ENCODE data around the gene PTMA.

Gene PTMA

GRCh38 chr2:231662028-231662810, 46.1 kb upstream of the PTMA start:
- Histone ChIP-seq H3K4me1 (ENCODE audit: control insufficient read depth, low read length) (peaks cover 71% of the 10 kb centered on the region), H3K36me3 (ENCODE audit: control insufficient read depth, low read length) (peaks cover 6% of the 10 kb centered on the region; the same call in 1 of the 2 replicates), H3F3A (ENCODE audit: control insufficient read depth, insufficient read depth) (peaks cover 32% of the 10 kb centered on the region), H4K20me1 (ENCODE audit: control insufficient read depth, insufficient read depth, low read depth, low read length) (no peaks in the 10 kb centered on the region), H3K4me2 (ENCODE audit: low read length) (peak overlapping the region; percentile 96), H3K27me3 (ENCODE audit: control insufficient read depth, low read length) (no peaks in the 10 kb centered on the region), H3K9me3 (ENCODE audit: control insufficient read depth, insufficient read depth, low read length) (no peaks in the 10 kb centered on the region), H3K27ac (ENCODE audit: low read depth, low read length) (peak overlapping the region; percentile 99), H3K9me2 (replicated peaks; ENCODE audit: control insufficient read depth, low read length) (no peaks in the 10 kb centered on the region), H3K4me3 (ENCODE audit: low read length) (peak overlapping the region; percentile 81), H3K79me2 (ENCODE audit: control insufficient read depth, low read length) (peaks cover 5% of the 10 kb centered on the region)
- TF ChIP-seq EZH2phosphoT487 (IDR thresholded peaks at IDR 0.05; ENCODE audit: borderline replicate concordance, low read length) = no peak
- TF ChIP-seq, protein P1, sequence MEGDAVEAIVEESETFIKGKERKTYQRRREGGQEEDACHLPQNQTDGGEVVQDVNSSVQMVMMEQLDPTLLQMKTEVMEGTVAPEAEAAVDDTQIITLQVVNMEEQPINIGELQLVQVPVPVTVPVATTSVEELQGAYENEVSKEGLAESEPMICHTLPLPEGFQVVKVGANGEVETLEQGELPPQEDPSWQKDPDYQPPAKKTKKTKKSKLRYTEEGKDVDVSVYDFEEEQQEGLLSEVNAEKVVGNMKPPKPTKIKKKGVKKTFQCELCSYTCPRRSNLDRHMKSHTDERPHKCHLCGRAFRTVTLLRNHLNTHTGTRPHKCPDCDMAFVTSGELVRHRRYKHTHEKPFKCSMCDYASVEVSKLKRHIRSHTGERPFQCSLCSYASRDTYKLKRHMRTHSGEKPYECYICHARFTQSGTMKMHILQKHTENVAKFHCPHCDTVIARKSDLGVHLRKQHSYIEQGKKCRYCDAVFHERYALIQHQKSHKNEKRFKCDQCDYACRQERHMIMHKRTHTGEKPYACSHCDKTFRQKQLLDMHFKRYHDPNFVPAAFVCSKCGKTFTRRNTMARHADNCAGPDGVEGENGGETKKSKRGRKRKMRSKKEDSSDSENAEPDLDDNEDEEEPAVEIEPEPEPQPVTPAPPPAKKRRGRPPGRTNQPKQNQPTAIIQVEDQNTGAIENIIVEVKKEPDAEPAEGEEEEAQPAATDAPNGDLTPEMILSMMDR (IDR thresholded peaks at IDR 0.05; ENCODE audit: low read depth, low read length, poor library complexity, severe bottlenecking) = no peak

GRCh38 chr2:231662811-231663457, 45.4 kb upstream of the PTMA start:
- H3K4me3 ChIP-seq (ENCODE audit: low read length) = peak overlapping the region; percentile 81
- H3K9me3 ChIP-seq (ENCODE audit: control insufficient read depth, insufficient read depth, low read length) = no peaks in the 10 kb centered on the region
- H4K20me1 ChIP-seq (ENCODE audit: control insufficient read depth, insufficient read depth, low read depth, low read length) = no peaks in the 10 kb centered on the region
- peaks cover 36% of the 10 kb centered on the region for H3F3A ChIP-seq (ENCODE audit: control insufficient read depth, insufficient read depth)
- peaks cover 78% of the 10 kb centered on the region for H3K4me1 ChIP-seq (ENCODE audit: control insufficient read depth, low read length)
- peaks cover 6% of the 10 kb centered on the region; the same call in 1 of the 2 replicates for H3K36me3 ChIP-seq (ENCODE audit: control insufficient read depth, low read length)
- peak overlapping the region; percentile 96 for H3K4me2 ChIP-seq (ENCODE audit: low read length)
- TF ChIP-seq, protein P1 (IDR thresholded peaks at IDR 0.05; ENCODE audit: low read depth, low read length, poor library complexity, severe bottlenecking) = no peak
- no peak for TF ChIP-seq EZH2phosphoT487 (IDR thresholded peaks at IDR 0.05; ENCODE audit: borderline replicate concordance, low read length)
- H3K27me3 ChIP-seq (ENCODE audit: control insufficient read depth, low read length) = no peaks in the 10 kb centered on the region
- H3K79me2 ChIP-seq (ENCODE audit: control insufficient read depth, low read length) = peaks cover 5% of the 10 kb centered on the region
- H3K27ac ChIP-seq (ENCODE audit: low read depth, low read length) = peak overlapping the region; percentile 99
- H3K9me2 ChIP-seq (replicated peaks; ENCODE audit: control insufficient read depth, low read length) = no peaks in the 10 kb centered on the region

DNA sequence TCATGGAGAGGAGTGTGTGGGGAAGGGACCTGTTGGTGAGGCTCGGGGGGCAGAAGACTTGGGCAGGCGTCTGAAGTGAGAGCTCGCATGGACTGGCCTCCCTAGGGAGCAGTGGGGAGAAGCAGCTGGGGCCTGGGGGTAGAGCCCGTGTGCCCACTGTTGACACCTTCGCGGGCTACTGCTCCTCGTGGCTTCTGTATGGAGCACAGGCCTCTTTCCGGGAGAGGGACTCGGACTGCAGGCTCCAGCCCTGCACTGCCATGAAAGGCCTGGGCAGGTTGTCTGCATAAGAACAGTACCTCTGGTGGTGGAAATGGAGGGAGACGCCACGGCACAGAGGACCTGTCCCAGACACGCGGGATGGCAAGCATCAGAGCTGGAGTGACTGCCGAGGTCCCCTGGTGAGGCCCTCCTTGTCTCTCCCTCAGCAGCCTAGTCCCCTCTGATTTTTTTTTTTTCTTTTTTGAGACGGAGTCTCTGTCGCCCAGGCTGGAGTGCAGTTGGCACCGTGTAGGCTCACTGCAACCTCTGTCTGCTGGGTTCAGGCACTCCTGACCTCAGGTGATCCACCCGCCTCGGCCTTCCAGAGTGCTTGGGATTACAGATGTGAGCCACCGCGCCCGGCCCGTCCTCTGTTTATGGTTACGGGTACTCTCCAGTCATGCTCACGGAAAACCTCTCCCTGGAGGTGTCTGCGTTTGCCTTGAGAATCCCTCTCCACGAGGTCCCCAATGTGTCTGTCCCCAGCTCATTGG, 44.7 kb upstream of the PTMA start:
- Histone ChIP-seq H3K4me1 (ENCODE audit: control insufficient read depth, low read length) (peaks cover 85% of the 10 kb centered on the region), H3K27ac (ENCODE audit: low read depth, low read length) (peak overlapping the region; percentile 99), H3K27me3 (ENCODE audit: control insufficient read depth, low read length) (no peaks in the 10 kb centered on the region), H3K4me3 (ENCODE audit: low read length) (peak overlapping the region; percentile 81), H4K20me1 (ENCODE audit: control insufficient read depth, insufficient read depth, low read depth, low read length) (no peaks in the 10 kb centered on the region), H3K36me3 (ENCODE audit: control insufficient read depth, low read length) (peaks cover 6% of the 10 kb centered on the region; the same call in 1 of the 2 replicates), H3K9me2 (replicated peaks; ENCODE audit: control insufficient read depth, low read length) (no peaks in the 10 kb centered on the region), H3F3A (ENCODE audit: control insufficient read depth, insufficient read depth) (peaks cover 36% of the 10 kb centered on the region), H3K79me2 (ENCODE audit: control insufficient read depth, low read length) (peaks cover 5% of the 10 kb centered on the region), H3K9me3 (ENCODE audit: control insufficient read depth, insufficient read depth, low read length) (no peaks in the 10 kb centered on the region), H3K4me2 (ENCODE audit: low read length) (peak overlapping the region; percentile 96)
- no peak for TF ChIP-seq EZH2phosphoT487 (IDR thresholded peaks at IDR 0.05; ENCODE audit: borderline replicate concordance, low read length)
- TF ChIP-seq, protein P1 (IDR thresholded peaks at IDR 0.05; ENCODE audit: low read depth, low read length, poor library complexity, severe bottlenecking) = no peak

Measured in DOHH2 (cell line).